K562 (cell line): ENCODE results near the gene C10orf143.

Experiments used
- CREB1 ChIP-seq, 2 experiments: sonication (generic) in 1 of 2; formaldehyde crosslinking in 1 of 2; IDR thresholded peaks; 2 replicates each; pipeline versions ENCODE4 v1.6.1 to v1.8.0; 2012 to 2022; ENCODE audit warnings: inconsistent platforms in 1 of 2, mild to moderate bottlenecking in 1 of 2, missing genetic modification reagents in 1 of 2, moderate library complexity in 1 of 2
- EP300 ChIP-seq: IDR thresholded peaks from 2 replicates; pipeline ENCODE4 v1.6.1; 2012; ENCODE audit warnings: low read length, improper control_type of control experiment
- HCFC1 ChIP-seq: IDR thresholded peaks from 2 replicates; pipeline ENCODE4 v1.6.1; 2012; ENCODE audit warnings: low read depth, low read length, improper control_type of control experiment
- POLR2A ChIP-seq: fragments of 450-650 bp; conservative IDR thresholded peaks from 2 replicates; pipeline ENCODE4 v1.6.1; 2016
- TAF15 ChIP-seq: fragments of 200-400 bp; formaldehyde crosslinking; IDR thresholded peaks from 2 replicates; pipeline ENCODE4 v1.6.1; 2017; ENCODE audit warnings: mild to moderate bottlenecking, low read depth, low read length, moderate library complexity
- TF ChIP-seq, protein P1 (sequence below): fragments of 450-650 bp; formaldehyde crosslinking; IDR thresholded peaks from 2 replicates; pipeline ENCODE4 v1.4.0; 2022; ENCODE audit warnings: missing genetic modification characterization

- TF ChIP-seq HCFC1 (no peak), EP300 (no peak), TAF15 (no peak), CREB1 (IDR thresholded peaks at IDR 0.05) (no peak), CREB1 (CRISPR knock-in tag; IDR thresholded peaks at IDR 0.05) (no peak), POLR2A (no peak)
- TF ChIP-seq, protein P1, sequence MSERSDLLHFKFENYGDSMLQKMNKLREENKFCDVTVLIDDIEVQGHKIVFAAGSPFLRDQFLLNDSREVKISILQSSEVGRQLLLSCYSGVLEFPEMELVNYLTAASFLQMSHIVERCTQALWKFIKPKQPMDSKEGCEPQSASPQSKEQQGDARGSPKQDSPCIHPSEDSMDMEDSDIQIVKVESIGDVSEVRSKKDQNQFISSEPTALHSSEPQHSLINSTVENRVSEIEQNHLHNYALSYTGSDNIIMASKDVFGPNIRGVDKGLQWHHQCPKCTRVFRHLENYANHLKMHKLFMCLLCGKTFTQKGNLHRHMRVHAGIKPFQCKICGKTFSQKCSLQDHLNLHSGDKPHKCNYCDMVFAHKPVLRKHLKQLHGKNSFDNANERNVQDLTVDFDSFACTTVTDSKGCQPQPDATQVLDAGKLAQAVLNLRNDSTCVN (CRISPR knock-in tag) = no peak
These were observed 35.4 kb upstream of the C10orf143 start for GRCh38 chr10:130146042-130146441.
